HG02678 (cell line): ENCODE results near the gene LTBP3.
A peak's percentile ranks its signal among the peaks of the same experiment; 100 is the strongest.
"Not testable (repeated sequence)": the region's sequence is repeated elsewhere in the genome, so short reads cannot be mapped to it uniquely, and the experiment has no call there.

ENCODE experiments used
- ATAC-seq: cut with Tn5 transposase; IDR thresholded peaks from one replicate; pipeline ENCODE4 v1.9.1; 2021; ENCODE audit warnings: mild to moderate bottlenecking, moderate library complexity; ENCODE audit not compliant: unreplicated experiment

The LTBP3 gene

DNA sequence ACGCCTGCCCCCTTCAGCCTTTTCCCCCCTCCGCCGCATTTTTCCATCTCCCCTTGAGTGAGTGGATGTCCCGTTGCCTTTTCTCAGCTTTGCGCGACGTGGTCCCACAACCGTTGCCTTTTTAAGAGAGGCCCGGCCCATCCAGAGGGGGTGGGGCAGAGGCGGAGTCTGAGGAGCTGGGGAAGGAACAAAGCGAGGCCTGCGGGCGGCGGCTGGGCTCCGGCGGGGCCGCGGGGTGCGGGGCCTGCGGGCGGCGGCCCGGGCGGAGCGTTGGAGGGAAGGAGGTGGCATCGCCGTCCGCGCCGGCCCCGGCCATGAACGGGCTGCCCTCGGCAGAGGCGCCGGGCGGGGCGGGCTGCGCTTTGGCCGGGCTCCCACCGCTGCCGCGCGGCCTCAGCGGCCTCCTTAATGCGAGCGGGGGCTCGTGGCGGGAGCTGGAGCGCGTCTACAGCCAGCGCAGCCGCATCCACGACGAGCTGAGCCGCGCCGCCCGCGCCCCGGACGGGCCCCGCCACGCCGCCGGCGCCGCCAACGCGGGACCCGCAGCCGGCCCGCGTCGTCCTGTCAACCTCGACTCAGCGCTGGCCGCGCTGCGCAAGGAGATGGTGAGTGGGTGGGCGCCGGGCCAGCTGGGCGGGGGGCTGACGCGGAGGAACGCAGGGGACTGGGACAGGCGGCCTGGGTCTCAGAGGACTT lies 14.3 kb upstream of the LTBP3 start, which contains the start of gene FAM89B:
Gene FAM89B (plus strand): TSS at position 183 of the 696 bp plus-strand sequence. CDS start 132 bp downstream, at position 315.
- ATAC-seq: no peak

DNA sequence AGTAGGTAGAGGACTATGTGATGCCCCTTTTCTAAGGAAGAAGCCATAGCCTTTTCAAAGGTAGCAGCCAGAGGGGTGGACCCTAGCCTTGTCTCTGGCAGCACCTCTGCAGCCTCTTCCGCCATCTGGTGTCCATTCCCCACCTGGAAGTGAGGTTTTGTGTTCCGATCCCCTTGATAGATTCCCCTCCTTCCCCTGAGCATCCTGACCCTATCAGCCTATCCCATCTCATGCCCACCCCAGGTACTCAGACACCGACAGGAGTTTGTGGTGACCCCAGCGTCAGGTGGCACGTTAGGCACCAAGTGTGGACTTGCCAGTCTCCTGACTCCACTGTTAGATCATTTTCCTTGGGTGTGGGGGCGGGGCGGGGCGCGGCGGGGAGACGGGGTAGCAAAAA lies 13.8 kb upstream of the LTBP3 start:
- no peak for ATAC-seq

DNA sequence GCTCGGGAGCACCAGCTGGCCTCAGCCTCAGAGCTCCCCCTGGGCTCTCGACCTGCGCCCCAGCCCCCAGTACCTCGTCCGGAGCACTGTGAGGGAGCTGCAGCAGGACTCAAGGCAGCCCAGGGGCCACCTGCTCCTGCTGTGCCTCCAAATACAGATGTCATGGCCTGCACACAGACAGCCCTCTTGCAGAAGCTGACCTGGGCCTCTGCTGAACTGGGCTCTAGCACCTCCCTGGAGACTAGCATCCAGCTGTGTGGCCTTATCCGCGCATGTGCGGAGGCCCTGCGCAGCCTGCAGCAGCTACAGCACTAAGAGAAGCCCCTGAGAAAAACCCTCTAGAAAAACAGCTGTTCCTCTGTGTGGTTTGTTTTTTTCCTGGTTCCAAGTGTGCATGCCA lies 13.3 kb upstream of the LTBP3 start:
- no peak for ATAC-seq

- peak; percentile 64 for ATAC-seq
Measured at GRCh38 chr11:65569973-65570918, 12.1 kb upstream of the LTBP3 start, which contains the start of gene ZNRD2. Gene ZNRD2 (plus strand): TSS chr11:65570477. CDS start chr11:65570492, 15 bp downstream.

- no peak for ATAC-seq
Measured at GRCh38 chr11:65569164-65569972, 11.2 kb upstream of the LTBP3 start.

- ATAC-seq: no peak
Measured at GRCh38 chr11:65565624-65566453, 7.7 kb upstream of the LTBP3 start.

- not testable (repeated sequence) for ATAC-seq
Measured at GRCh38 chr11:65564879-65565559, 6.9 kb upstream of the LTBP3 start.

DNA sequence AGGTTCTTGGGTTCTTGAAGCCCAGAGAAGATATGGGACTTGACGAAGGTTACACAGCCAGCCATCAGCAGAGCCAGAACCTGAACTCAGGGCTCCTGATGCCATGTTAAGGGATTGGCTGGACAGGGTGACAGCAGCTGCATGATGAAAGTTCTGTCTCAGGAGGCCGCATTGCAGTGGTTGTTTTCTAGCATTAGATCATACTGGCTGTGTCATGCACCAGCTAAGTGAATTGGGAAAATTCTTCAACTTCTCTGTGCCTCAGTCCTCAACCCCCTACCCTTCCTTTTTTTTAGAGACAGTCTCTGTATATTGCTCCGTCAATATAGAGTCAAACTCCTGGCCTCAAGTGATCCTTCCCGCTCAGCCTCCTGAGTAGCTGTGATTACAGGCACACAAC lies 5.4 kb upstream of the LTBP3 start:
- no peak for ATAC-seq

GRCh38 chr11:65562788-65563187 lies 4.6 kb upstream of the LTBP3 start:
- no peak for ATAC-seq

- no peak for ATAC-seq
Measured at GRCh38 chr11:65562020-65562419, 3.9 kb upstream of the LTBP3 start.

GRCh38 chr11:65560555-65561418 lies 2.6 kb upstream of the LTBP3 start:
- ATAC-seq: no peak

DNA sequence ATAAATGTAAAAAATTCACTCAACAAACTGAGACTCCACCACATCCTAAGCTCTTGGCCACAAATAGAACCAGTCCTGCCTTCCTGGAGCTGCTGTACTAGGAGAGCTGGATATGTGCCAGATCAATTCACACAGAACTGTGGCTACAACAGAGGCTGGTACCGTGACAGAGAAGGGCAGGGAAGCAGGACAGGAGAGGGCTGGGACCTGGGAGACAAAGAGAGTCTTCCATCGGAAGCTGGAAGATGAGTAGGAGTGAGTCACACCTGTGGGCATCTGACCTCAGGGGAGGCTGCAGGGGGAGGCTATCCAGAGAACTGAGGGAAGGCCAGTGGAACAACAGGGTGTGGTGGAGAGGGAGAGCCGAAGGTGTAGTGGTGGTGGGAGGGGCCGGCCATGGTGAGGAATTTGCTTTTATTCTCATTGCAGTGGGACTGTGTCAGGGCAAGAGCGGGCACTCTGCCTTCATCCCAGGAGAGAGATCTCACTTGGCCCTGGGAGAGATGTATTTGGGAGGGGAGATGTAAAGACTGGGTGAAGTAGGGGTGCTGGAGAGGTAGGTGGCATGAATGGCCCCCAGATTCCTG lies 1.9 kb upstream of the LTBP3 start:
- ATAC-seq: no peak

GRCh38 chr11:65559535-65559934 lies 1.4 kb upstream of the LTBP3 start:
- ATAC-seq: no peak

GRCh38 chr11:65558930-65559509 lies 861 bp upstream of the LTBP3 start:
- ATAC-seq: no peak

DNA sequence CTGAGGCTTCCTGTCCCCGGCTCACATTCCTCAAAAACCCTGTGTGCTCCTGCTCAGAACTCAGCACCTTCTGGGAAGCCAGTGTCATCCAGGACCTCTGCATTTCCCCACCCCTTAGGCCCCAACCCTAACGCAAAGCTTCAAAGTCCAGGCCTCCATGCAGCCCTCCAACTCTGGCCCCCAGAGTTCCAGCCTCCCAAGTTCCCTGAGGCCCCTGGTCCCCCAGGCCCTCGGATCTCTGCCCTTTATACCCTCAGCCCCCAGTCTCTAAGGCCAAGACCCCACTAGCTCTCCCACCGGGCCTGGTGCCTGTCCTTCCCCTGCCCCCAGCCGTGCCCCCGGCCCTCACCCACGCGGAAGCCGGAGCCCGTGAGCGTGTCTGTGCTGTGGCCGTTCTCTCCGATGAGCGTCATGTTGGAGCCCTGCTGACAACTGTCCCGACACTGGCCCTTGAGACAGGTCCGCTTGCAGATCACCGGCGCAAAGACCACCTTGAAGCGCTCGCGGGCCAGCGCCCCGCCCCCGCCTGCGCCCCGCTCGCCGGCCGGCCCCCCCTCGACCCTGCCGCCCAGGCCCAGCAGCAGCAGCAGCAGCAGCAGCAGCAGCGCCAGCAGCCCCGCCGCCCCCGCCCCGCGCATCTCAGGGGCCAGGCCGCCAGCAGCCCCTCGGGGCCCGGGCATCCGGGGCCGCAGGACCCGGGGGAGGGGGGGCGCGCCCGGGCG lies 718 bp downstream of the LTBP3 start:
- ATAC-seq: no peak

- ATAC-seq: no peak
Measured at GRCh38 chr11:65556470-65557279, 1.5 kb downstream of the LTBP3 start.
